ENCODE measurements around the gene MAPRE3.

DNA sequence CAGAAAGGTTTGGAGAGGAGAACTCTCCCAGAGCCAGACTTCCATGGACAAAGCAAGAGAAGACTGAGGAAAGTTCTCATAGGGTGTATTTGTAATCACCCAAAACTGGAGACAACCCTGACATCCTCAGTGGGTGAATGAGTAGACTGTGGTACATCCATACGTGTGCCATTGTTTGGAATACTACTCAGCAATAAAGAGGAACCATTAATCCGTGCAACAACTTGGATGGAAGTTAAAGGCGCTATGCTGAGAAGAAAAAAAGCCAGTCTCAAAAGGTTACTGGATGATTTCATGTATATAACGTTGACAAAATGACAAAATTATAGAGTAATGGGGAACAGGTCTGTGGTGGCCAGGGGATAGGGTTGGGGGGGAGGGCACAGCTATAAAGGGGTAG is 38.2 kb downstream of the MAPRE3 start:
- TF ChIP-seq GATA2 (IDR thresholded peaks at IDR 0.05; ENCODE audit: low read depth, low read length) (no peak), GATA3 (IDR thresholded peaks at IDR 0.05; ENCODE audit: low read depth, low read length) (no peak)
